ENCODE measurements around the gene PDE1A. TPM values are rescaled to one million over a fixed set of nuclear protein-coding genes. Genes with fewer than 3 reads are reported as not detected.

PDE1A gene
- total RNA-seq, 4 donors from 2014 or later, result 2.1 to 12.4 (median 2.8) TPM

GRCh38 chr2:182144041-182144775, 282.6 kb downstream of the PDE1A start:
- no peak overlapping the region for H3K4me3 ChIP-seq
- no peaks in the 10 kb centered on the region for H3K27me3 ChIP-seq
- H3K9me3 ChIP-seq, result no peaks in the 10 kb centered on the region
- H3K4me1 ChIP-seq, result no peaks in the 10 kb centered on the region
- H3K27ac ChIP-seq, result no peak overlapping the region
- H3K36me3 ChIP-seq, result no peaks in the 10 kb centered on the region
- no peak for DNase-seq
- TF ChIP-seq POLR2A (IDR thresholded peaks at IDR 0.05), result no peak
- TF ChIP-seq CTCF (IDR thresholded peaks at IDR 0.05), result no peak

- Histone ChIP-seq H3K27me3 (no peaks in the 10 kb centered on the region), H3K9me3 (no peaks in the 10 kb centered on the region), H3K36me3 (no peaks in the 10 kb centered on the region), H3K4me1 (no peaks in the 10 kb centered on the region), H3K27ac (no peak overlapping the region), H3K4me3 (no peak overlapping the region)
- no peak for DNase-seq
- TF ChIP-seq CTCF (IDR thresholded peaks at IDR 0.05) (no peak), POLR2A (IDR thresholded peaks at IDR 0.05) (no peak)
These were observed 284.8 kb downstream of the PDE1A start for GRCh38 chr2:182142062-182142461.

GRCh38 chr2:182134201-182134600, 292.6 kb downstream of the PDE1A start:
- H3K4me1 ChIP-seq, result no peaks in the 10 kb centered on the region
- H3K36me3 ChIP-seq, result no peaks in the 10 kb centered on the region
- no peak overlapping the region for H3K4me3 ChIP-seq
- no peaks in the 10 kb centered on the region for H3K9me3 ChIP-seq
- H3K27me3 ChIP-seq, result no peaks in the 10 kb centered on the region
- no peak for DNase-seq
- H3K27ac ChIP-seq, result no peak overlapping the region
- TF ChIP-seq POLR2A (IDR thresholded peaks at IDR 0.05), result no peak
- no peak for TF ChIP-seq CTCF (IDR thresholded peaks at IDR 0.05)

GRCh38 chr2:182133195-182133891, 293.5 kb downstream of the PDE1A start:
- Histone ChIP-seq H3K27me3 (no peaks in the 10 kb centered on the region), H3K4me3 (no peak overlapping the region), H3K4me1 (no peaks in the 10 kb centered on the region), H3K9me3 (no peaks in the 10 kb centered on the region), H3K27ac (no peak overlapping the region), H3K36me3 (no peaks in the 10 kb centered on the region)
- TF ChIP-seq CTCF (IDR thresholded peaks at IDR 0.05) (no peak), POLR2A (IDR thresholded peaks at IDR 0.05) (no peak)
- no peak for DNase-seq

GRCh38 chr2:182132605-182133004, 294.2 kb downstream of the PDE1A start:
- no peak for TF ChIP-seq POLR2A (IDR thresholded peaks at IDR 0.05)
- TF ChIP-seq CTCF (IDR thresholded peaks at IDR 0.05), result peak in 3 of 6 experiments; percentile 16 to 23 (median 19)
- Histone ChIP-seq H3K27me3 (no peaks in the 10 kb centered on the region), H3K4me1 (no peaks in the 10 kb centered on the region), H3K27ac (no peak overlapping the region), H3K4me3 (no peak overlapping the region), H3K9me3 (no peaks in the 10 kb centered on the region), H3K36me3 (no peaks in the 10 kb centered on the region)
- no peak for DNase-seq
